Measurements from ENCODE around the gene TRABD2B. TPM values are rescaled to one million over a fixed set of nuclear protein-coding genes. Genes with fewer than 3 reads are reported as not detected.

TRABD2B gene
- total and polyA plus RNA-seq, 2 of the 4 experiments (the other 2 are of a cell fraction), result not detected

DNA sequence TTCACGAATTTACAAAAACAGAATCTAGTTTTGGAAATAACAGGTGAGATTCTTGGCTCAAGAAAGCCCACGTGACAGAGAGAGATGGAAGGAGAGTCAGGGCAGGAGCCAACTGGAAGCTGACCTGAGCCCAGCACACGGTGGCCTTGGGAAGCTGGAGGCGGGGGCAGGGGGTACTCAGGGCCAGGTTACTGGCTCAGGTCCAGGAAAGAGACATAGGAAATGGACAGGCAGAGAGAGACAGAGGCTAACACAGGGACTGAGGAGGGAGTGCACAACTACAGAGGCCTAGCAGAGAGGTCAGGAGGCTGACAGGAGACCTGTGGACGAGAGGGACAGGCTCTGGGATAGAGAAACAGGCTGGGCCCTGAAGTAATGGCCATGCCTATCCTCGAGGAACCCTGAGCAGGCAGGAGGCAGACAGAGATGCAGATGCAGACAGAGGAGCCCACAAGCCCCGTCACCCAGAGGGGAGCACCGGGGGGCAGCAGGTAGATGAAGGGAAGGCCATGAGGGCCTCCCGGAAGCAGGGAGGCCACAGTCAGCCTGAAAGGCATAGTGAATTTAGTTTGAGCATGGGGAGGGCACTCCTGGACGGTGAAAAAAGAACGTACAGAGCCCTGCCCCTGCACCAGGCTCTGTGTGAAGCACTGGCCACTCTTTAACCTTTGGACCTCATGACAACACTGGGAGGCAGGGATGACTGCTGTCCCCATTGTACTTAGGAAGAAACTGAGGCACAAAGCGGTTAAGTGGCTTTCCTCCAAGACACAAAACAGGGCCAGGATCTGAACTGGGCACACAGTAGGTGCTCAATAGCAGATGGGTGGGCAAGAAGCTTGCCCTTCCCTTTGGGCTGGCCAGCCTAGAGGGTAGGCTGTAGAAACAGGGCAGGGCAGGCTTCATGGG is 230.1 kb downstream of the TRABD2B start:
- H3K9me3 ChIP-seq (ENCODE audit: control insufficient read depth, insufficient read depth, low read length), result no peaks in the 10 kb centered on the region
- H2AK9ac ChIP-seq (replicated peaks; ENCODE audit: low read depth, low read length, poor library complexity), result no peak overlapping the region
- H3K4me3 ChIP-seq (ENCODE audit: insufficient read depth, low read depth, low read length), result no peak overlapping the region
- intact Hi-C loops (cut with micrococcal nuclease) (no loop called here), dilution Hi-C loops (cut with HindIII; ENCODE audit: low sequenced_read_pairs, unreplicated experiment) (no loop called here), in situ Hi-C loops (cut with MboI; ENCODE audit: low sequenced_read_pairs) (no loop called here)
- no peak overlapping the region for H3K56ac ChIP-seq (ENCODE audit: extremely low read depth, insufficient read depth, low read length)
- no peak overlapping the region for H2AK5ac ChIP-seq (ENCODE audit: low read depth, low read length)
- H4K5ac ChIP-seq (ENCODE audit: low read depth, low read length), result no peak overlapping the region
- H3K79me1 ChIP-seq (ENCODE audit: low read depth in 1 of 2, low read length in 2 of 2), result no peaks in the 10 kb centered on the region
- no peak overlapping the region for H3K27ac ChIP-seq (ENCODE audit: insufficient read depth, low read length)
- ATAC-seq (ENCODE audit: low read depth) (no peak), DNase-seq (no peak)
- no peak overlapping the region for H2BK20ac ChIP-seq (ENCODE audit: low read depth, low read length)
- TF ChIP-seq RAD21 (IDR thresholded peaks at IDR 0.05; ENCODE audit: low read length) (no peak), RFX5 (IDR thresholded peaks at IDR 0.05; ENCODE audit: low read depth, low read length) (no peak), FOS (IDR thresholded peaks at IDR 0.05; ENCODE audit: low read depth, low read length) (no peak), CEBPB (IDR thresholded peaks at IDR 0.05; ENCODE audit: low read depth, low read length) (no peak), SMC3 (IDR thresholded peaks at IDR 0.05; ENCODE audit: low read depth, low read length) (no peak), ELK1 (IDR thresholded peaks at IDR 0.05; ENCODE audit: borderline replicate concordance, low read depth, low read length) (no peak), BHLHE40 (IDR thresholded peaks at IDR 0.05; ENCODE audit: low read depth, low read length) (no peak), MAFK (IDR thresholded peaks at IDR 0.05; ENCODE audit: low read depth, low read length) (no peak), RCOR1 (IDR thresholded peaks at IDR 0.05; ENCODE audit: insufficient replicate concordance, low read length) (no peak), MXI1 (IDR thresholded peaks at IDR 0.05; ENCODE audit: borderline replicate concordance, low read depth, low read length) (no peak), CTCF (conservative IDR thresholded peaks at IDR 0.05; ENCODE audit: low read depth, low read length) (no peak), POLR2A (IDR thresholded peaks at IDR 0.05; ENCODE audit: low read depth, low read length) (no peak), CHD1 (IDR thresholded peaks at IDR 0.05; ENCODE audit: low read depth, low read length) (no peak), USF2 (IDR thresholded peaks at IDR 0.05; ENCODE audit: low read depth, low read length) (no peak), MAZ (IDR thresholded peaks at IDR 0.05; ENCODE audit: borderline replicate concordance, low read depth, low read length) (no peak)
- no peak overlapping the region for H4K91ac ChIP-seq (ENCODE audit: insufficient read depth, low read depth, low read length)
- H3K4ac ChIP-seq (ENCODE audit: low read depth, low read length), result no peak overlapping the region
- no peak overlapping the region for H3K23ac ChIP-seq (ENCODE audit: low read depth, low read length)
- H3K27me3 ChIP-seq (ENCODE audit: control insufficient read depth, insufficient read depth, low read length), result peaks cover 2% of the 10 kb centered on the region; the same call in 1 of the 2 replicates
- H3K36me3 ChIP-seq (ENCODE audit: control insufficient read depth, insufficient read depth, low read length), result no peaks in the 10 kb centered on the region
- no peak overlapping the region for H2BK120ac ChIP-seq (ENCODE audit: low read depth, low read length)
- BruUV-seq (replicated peaks), result no TSS peak
- no peaks in the 10 kb centered on the region for H4K20me1 ChIP-seq (ENCODE audit: insufficient read depth, low read length)
- no peak overlapping the region for H3K9ac ChIP-seq (ENCODE audit: low read depth, low read length)
- no peak overlapping the region for H2BK5ac ChIP-seq (ENCODE audit: low read depth, low read length, poor library complexity, severe bottlenecking)
- no peak overlapping the region for H3K14ac ChIP-seq (replicated peaks; ENCODE audit: low read depth, low read length)
- ChIA-PET CTCF (no interaction called here), POLR2A (ENCODE audit: unreplicated experiment) (no interaction called here)
- no peak overlapping the region for H4K8ac ChIP-seq (ENCODE audit: low read depth in 2 of 2, low read length in 2 of 2)
- no peaks in the 10 kb centered on the region for H3K9me1 ChIP-seq (ENCODE audit: insufficient read depth, low read length)
- H3K4me2 ChIP-seq (ENCODE audit: low read depth, low read length), result no peak overlapping the region
- H3K18ac ChIP-seq (ENCODE audit: low read depth, low read length), result no peak overlapping the region
- no peak overlapping the region for H2BK15ac ChIP-seq (ENCODE audit: low read depth, low read length)
- 39% methylated on average over 11 of the region's 12 CpGs; no CpG with 5 or more reads in 1 of the 2 experiments for WGBS, 2 experiments (ENCODE audit: extremely low coverage in 2 of 2, insufficient read length in 1 of 2)
- no peak overlapping the region for H2AFZ ChIP-seq (replicated peaks; ENCODE audit: low read length, poor library complexity)
- no peaks in the 10 kb centered on the region for H3K4me1 ChIP-seq (ENCODE audit: control insufficient read depth, insufficient read depth, low read length)
